ENCODE measurements around the gene DDX39A. TPM values are rescaled to one million over a fixed set of nuclear protein-coding genes. Genes with fewer than 3 reads are reported as not detected.
"Not testable (repeated sequence)": the region's sequence is repeated elsewhere in the genome, so short reads cannot be mapped to it uniquely, and the experiment has no call there.

DDX39A gene
- total and polyA plus RNA-seq, 2 donors (not counting 1 experiment from before 2014, with no cell fraction given): 35.9 to 36.5 TPM

DNA sequence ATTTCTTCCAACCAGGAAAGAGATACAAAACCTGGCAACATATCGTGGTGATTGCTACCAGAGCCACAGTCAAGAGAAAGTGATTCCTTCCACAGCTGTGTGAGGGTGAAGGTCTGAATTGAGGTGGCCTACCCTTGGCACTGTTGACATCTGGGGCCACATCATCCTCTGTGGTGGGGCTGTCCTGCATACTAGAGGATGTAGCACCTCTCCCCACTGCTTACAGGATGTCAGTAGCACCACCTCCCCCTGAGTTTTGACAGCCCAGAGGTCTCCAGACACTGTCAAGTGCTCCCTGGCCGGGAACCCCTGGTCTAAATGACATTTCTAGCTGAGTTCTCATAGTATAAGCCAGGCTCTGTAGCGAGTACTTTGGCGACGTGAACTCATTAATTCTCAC is 40.6 kb upstream of the DDX39A start:
- peaks cover 12% of the 10 kb centered on the region for H3K36me3 ChIP-seq (ENCODE audit: control insufficient read depth, insufficient read depth, low read length)
- TF ChIP-seq, protein P1, sequence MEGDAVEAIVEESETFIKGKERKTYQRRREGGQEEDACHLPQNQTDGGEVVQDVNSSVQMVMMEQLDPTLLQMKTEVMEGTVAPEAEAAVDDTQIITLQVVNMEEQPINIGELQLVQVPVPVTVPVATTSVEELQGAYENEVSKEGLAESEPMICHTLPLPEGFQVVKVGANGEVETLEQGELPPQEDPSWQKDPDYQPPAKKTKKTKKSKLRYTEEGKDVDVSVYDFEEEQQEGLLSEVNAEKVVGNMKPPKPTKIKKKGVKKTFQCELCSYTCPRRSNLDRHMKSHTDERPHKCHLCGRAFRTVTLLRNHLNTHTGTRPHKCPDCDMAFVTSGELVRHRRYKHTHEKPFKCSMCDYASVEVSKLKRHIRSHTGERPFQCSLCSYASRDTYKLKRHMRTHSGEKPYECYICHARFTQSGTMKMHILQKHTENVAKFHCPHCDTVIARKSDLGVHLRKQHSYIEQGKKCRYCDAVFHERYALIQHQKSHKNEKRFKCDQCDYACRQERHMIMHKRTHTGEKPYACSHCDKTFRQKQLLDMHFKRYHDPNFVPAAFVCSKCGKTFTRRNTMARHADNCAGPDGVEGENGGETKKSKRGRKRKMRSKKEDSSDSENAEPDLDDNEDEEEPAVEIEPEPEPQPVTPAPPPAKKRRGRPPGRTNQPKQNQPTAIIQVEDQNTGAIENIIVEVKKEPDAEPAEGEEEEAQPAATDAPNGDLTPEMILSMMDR (conservative IDR thresholded peaks at IDR 0.05 in 1 of 2, IDR thresholded peaks at IDR 0.05 in 1 of 2; ENCODE audit: low read depth in 1 of 2, low read length in 2 of 2): no peak
- TF ChIP-seq EZH2 (IDR thresholded peaks at IDR 0.05; ENCODE audit: low read length, missing control alignments): no peak
- no peaks in the 10 kb centered on the region for H3K9me3 ChIP-seq (ENCODE audit: control insufficient read depth, insufficient read depth, low read depth, low read length)
- H3K27me3 ChIP-seq (ENCODE audit: control insufficient read depth, insufficient read depth, low read length): no peaks in the 10 kb centered on the region
- H2AFZ ChIP-seq (ENCODE audit: low read length): no peak overlapping the region
- no peak overlapping the region for H3K4me3 ChIP-seq (replicated peaks in 1 of 4; ENCODE audit: control extremely low read depth in 1 of 4, insufficient read depth in 1 of 4, low read depth in 3 of 4, low read length in 4 of 4)
- no peaks in the 10 kb centered on the region for H3K79me2 ChIP-seq (ENCODE audit: control insufficient read depth, insufficient read depth, low read length)
- H3K4me2 ChIP-seq (ENCODE audit: extremely low read depth, insufficient read depth, low read length): no peak overlapping the region
- H4K20me1 ChIP-seq (ENCODE audit: control insufficient read depth, extremely low read depth, insufficient read depth, low read length): no peaks in the 10 kb centered on the region
- H3K4me1 ChIP-seq (ENCODE audit: control insufficient read depth, extremely low read depth, insufficient read depth, low read length): no peaks in the 10 kb centered on the region
- no peak overlapping the region for H3K9ac ChIP-seq (ENCODE audit: insufficient read depth, low read length)
- DNase-seq (ENCODE audit: low read depth in 2 of 2): no peak
- no peak overlapping the region for H3K27ac ChIP-seq (ENCODE audit: insufficient read depth, low read length)

- H3K4me3 ChIP-seq (replicated peaks in 1 of 4; ENCODE audit: control extremely low read depth in 1 of 4, insufficient read depth in 1 of 4, low read depth in 3 of 4, low read length in 4 of 4); H3K9me3 ChIP-seq (ENCODE audit: control insufficient read depth, insufficient read depth, low read depth, low read length); H3K79me2 ChIP-seq (ENCODE audit: control insufficient read depth, insufficient read depth, low read length); H3K9ac ChIP-seq (ENCODE audit: insufficient read depth, low read length); H2AFZ ChIP-seq (ENCODE audit: low read length); DNase-seq (ENCODE audit: low read depth in 2 of 2); H3K4me2 ChIP-seq (ENCODE audit: extremely low read depth, insufficient read depth, low read length); H3K27me3 ChIP-seq (ENCODE audit: control insufficient read depth, insufficient read depth, low read length); H3K27ac ChIP-seq (ENCODE audit: insufficient read depth, low read length); H3K4me1 ChIP-seq (ENCODE audit: control insufficient read depth, extremely low read depth, insufficient read depth, low read length); H4K20me1 ChIP-seq (ENCODE audit: control insufficient read depth, extremely low read depth, insufficient read depth, low read length): not testable (repeated sequence)
- H3K36me3 ChIP-seq (ENCODE audit: control insufficient read depth, insufficient read depth, low read length): peaks cover 15% of the 10 kb centered on the region
Measured at GRCh38 chr19:14452303-14452702, 33.2 kb upstream of the DDX39A start.

DNA sequence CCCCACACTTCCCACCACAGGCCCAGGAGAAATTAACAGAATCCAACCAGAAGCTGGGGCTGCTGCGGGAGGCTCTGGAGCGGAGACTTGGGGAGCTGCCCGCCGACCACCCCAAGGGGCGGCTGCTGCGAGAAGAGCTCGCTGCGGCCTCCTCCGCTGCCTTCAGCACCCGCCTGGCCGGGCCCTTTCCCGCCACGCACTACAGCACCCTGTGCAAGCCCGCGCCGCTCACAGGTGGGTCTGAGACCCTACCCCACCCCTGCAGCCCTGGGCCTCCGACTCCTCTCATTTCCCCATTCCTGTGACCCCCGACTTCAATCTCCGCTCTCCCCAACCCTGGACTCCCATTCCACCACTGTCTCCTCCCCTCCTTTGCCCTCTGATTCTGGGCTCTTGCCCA is 31.7 kb upstream of the DDX39A start:
- Histone ChIP-seq H3K9me3 (ENCODE audit: control insufficient read depth, insufficient read depth, low read depth, low read length) (no peaks in the 10 kb centered on the region), H3K79me2 (ENCODE audit: control insufficient read depth, insufficient read depth, low read length) (no peaks in the 10 kb centered on the region), H3K27ac (ENCODE audit: insufficient read depth, low read length) (no peak overlapping the region), H3K4me1 (ENCODE audit: control insufficient read depth, extremely low read depth, insufficient read depth, low read length) (no peaks in the 10 kb centered on the region), H2AFZ (ENCODE audit: low read length) (no peak overlapping the region), H3K4me2 (ENCODE audit: extremely low read depth, insufficient read depth, low read length) (no peak overlapping the region), H3K4me3 (replicated peaks in 1 of 4; ENCODE audit: control extremely low read depth in 1 of 4, insufficient read depth in 1 of 4, low read depth in 3 of 4, low read length in 4 of 4) (no peak overlapping the region), H3K27me3 (ENCODE audit: control insufficient read depth, insufficient read depth, low read length) (no peaks in the 10 kb centered on the region), H3K36me3 (ENCODE audit: control insufficient read depth, insufficient read depth, low read length) (peaks cover 21% of the 10 kb centered on the region), H3K9ac (ENCODE audit: insufficient read depth, low read length) (no peak overlapping the region), H4K20me1 (ENCODE audit: control insufficient read depth, extremely low read depth, insufficient read depth, low read length) (no peaks in the 10 kb centered on the region)
- TF ChIP-seq, protein P1 (conservative IDR thresholded peaks at IDR 0.05 in 1 of 2, IDR thresholded peaks at IDR 0.05 in 1 of 2; ENCODE audit: low read depth in 1 of 2, low read length in 2 of 2): no peak
- TF ChIP-seq EZH2 (IDR thresholded peaks at IDR 0.05; ENCODE audit: low read length, missing control alignments): no peak
- DNase-seq (ENCODE audit: low read depth in 2 of 2): no peak
